ENCODE measurements around the gene RALGAPA2.

GRCh38 chr20:20685635-20686034, 26.8 kb downstream of the RALGAPA2 start:
- TF ChIP-seq EP300 (IDR thresholded peaks at IDR 0.05) (no peak), POLR2AphosphoS5 (IDR thresholded peaks at IDR 0.05) (no peak), POLR2A (IDR thresholded peaks at IDR 0.05) (no peak)
- TF ChIP-seq, protein P1, sequence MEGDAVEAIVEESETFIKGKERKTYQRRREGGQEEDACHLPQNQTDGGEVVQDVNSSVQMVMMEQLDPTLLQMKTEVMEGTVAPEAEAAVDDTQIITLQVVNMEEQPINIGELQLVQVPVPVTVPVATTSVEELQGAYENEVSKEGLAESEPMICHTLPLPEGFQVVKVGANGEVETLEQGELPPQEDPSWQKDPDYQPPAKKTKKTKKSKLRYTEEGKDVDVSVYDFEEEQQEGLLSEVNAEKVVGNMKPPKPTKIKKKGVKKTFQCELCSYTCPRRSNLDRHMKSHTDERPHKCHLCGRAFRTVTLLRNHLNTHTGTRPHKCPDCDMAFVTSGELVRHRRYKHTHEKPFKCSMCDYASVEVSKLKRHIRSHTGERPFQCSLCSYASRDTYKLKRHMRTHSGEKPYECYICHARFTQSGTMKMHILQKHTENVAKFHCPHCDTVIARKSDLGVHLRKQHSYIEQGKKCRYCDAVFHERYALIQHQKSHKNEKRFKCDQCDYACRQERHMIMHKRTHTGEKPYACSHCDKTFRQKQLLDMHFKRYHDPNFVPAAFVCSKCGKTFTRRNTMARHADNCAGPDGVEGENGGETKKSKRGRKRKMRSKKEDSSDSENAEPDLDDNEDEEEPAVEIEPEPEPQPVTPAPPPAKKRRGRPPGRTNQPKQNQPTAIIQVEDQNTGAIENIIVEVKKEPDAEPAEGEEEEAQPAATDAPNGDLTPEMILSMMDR (IDR thresholded peaks at IDR 0.05) = no peak
